K562 (cell line): ENCODE data around the gene RPS6KA4. TPM values are rescaled to one million over a fixed set of nuclear protein-coding genes. Genes with fewer than 3 reads are reported as not detected.

Experiments
- ATAC-seq: fragments of 200-7000 bp; cut with Tn5 transposase; 3 replicates; pipeline ENCODE4 v1.9.1; 2020; ENCODE audit warnings: moderate library complexity
- BruUV-seq: library from RNA; stranded (reverse); fragments of 400-500 nt; replicated peaks from 2 replicates; lab custom pipeline; 2021; lab: Mats Ljungman, UMichigan
- CTCF ChIA-PET: fragments of 300-600 bp; formaldehyde crosslinking; extraction: SDS; loops from one replicate; lab custom pipeline; 2021; ENCODE audit warnings: low intra/inter-chr PET ratio; lab: Yijun Ruan, JAX
- POLR2A ChIA-PET: fragments of 300-600, 350-650 bp; sonication (Branson Sonifier 250); formaldehyde crosslinking; extraction: SDS; loops from one replicate; lab custom pipeline; 2021; ENCODE audit warnings: antibody characterized with exemption, inconsistent platforms; lab: Yijun Ruan, JAX
- DNase-seq, 4 experiments: peaks; one replicate each; pipeline versions ENCODE4 v3.0.0 to v3.0.0-alpha.2; 2011 to 2018; ENCODE audit warnings: low spot score in 3 of 4, mixed read lengths in 3 of 4; ENCODE audit errors: extremely low read depth in 1 of 4
- FAIRE-seq: peaks from 2 replicates; lab custom pipeline; 2011; peaks lifted over from hg19 to GRCh38; lab: Jason Lieb, UNC
- H2AFZ ChIP-seq: 2 replicates; pipeline ENCODE4 v1.6.0; 2011; ENCODE audit warnings: low read depth, low read length, control low read depth, inconsistent platforms
- H3K27ac ChIP-seq: fragments of 200-600 bp; 3 replicates; pipeline ENCODE4 v1.8.0; 2011; ENCODE audit warnings: low read depth, mild to moderate bottlenecking, control low read depth, inconsistent platforms, low read length, moderate library complexity, mixed read lengths; ENCODE audit errors: extremely low read depth
- H3K27me3 ChIP-seq, 2 experiments: fragments of 300-600 bp in 1 of 2; 2 replicates in 1 of 2; 3 replicates in 1 of 2; pipeline versions ENCODE4 v1.6.0 to v1.8.0; 2011; ENCODE audit warnings: inconsistent platforms in 2 of 2, low read length in 2 of 2, mild to moderate bottlenecking in 1 of 2, mixed read lengths in 1 of 2, moderate library complexity in 1 of 2; ENCODE audit not compliant: control insufficient read depth in 2 of 2, insufficient read depth in 2 of 2
- H3K36me3 ChIP-seq: fragments of 300-600 bp; 3 replicates; pipeline ENCODE4 v1.8.0; 2011; ENCODE audit warnings: mild to moderate bottlenecking, low read length, inconsistent platforms; ENCODE audit not compliant: control insufficient read depth, insufficient read depth
- H3K4me1 ChIP-seq, 2 experiments: fragments of 200-600 bp in 1 of 2; replicated peaks in 1 of 2; 2 replicates in 1 of 2; 3 replicates in 1 of 2; pipeline versions ENCODE4 v1.5.1 to v1.8.0; 2011; ENCODE audit warnings: inconsistent platforms in 2 of 2, low read length in 2 of 2, mild to moderate bottlenecking in 1 of 2, mixed read lengths in 1 of 2, moderate library complexity in 1 of 2; ENCODE audit not compliant: control insufficient read depth in 2 of 2, insufficient read depth in 2 of 2
- H3K4me2 ChIP-seq: 2 replicates; pipeline ENCODE4 v1.6.1; 2011; ENCODE audit warnings: low read length, control low read depth, inconsistent platforms, mixed read lengths; ENCODE audit not compliant: insufficient read depth
- H3K4me3 ChIP-seq: fragments of 200-600 bp; sonication (generic), shearing (Covaris generic); 2 replicates; pipeline ENCODE4 v1.5.1; 2016; ENCODE audit warnings: control low read depth, inconsistent platforms
- H3K79me2 ChIP-seq: fragments of 200-600 bp; 3 replicates; pipeline ENCODE4 v1.8.0; 2011; ENCODE audit warnings: low read length, inconsistent platforms; ENCODE audit not compliant: control insufficient read depth, insufficient read depth
- H3K9ac ChIP-seq, 2 experiments: 2 replicates each; pipeline versions ENCODE4 v1.6.0 to v1.6.1; 2011; ENCODE audit warnings: low read depth in 2 of 2, low read length in 2 of 2, control low read depth in 1 of 2, inconsistent platforms in 1 of 2, mild to moderate bottlenecking in 1 of 2, mixed read lengths in 1 of 2; ENCODE audit not compliant: insufficient read depth in 1 of 2
- H3K9me1 ChIP-seq: one replicate; pipeline ENCODE4 v1.6.0; 2011; ENCODE audit warnings: inconsistent platforms, mild to moderate bottlenecking, low read length, moderate library complexity; ENCODE audit not compliant: control insufficient read depth, insufficient read depth
- H3K9me3 ChIP-seq: replicated peaks from 2 replicates; pipeline ENCODE4 v1.5.1; 2011; ENCODE audit warnings: low read depth, low read length, inconsistent platforms; ENCODE audit not compliant: control insufficient read depth, insufficient read depth
- H4K20me1 ChIP-seq: replicated peaks from 2 replicates; pipeline ENCODE4 v1.6.1; 2011; ENCODE audit warnings: low read length, inconsistent platforms, mixed read lengths; ENCODE audit not compliant: control insufficient read depth, insufficient read depth
- BRD9 ChIP-seq: fragments of 450-650 bp; IDR thresholded peaks from 2 replicates; pipeline ENCODE4 v1.6.1; 2018; ENCODE audit warnings: low read depth; ENCODE audit not compliant: partially characterized antibody
- ETV1 ChIP-seq: fragments of 450-650 bp; conservative IDR thresholded peaks from 2 replicates; pipeline ENCODE4 v1.6.1; 2016; ENCODE audit warnings: missing genetic modification characterization, control low read depth, low read depth, missing compliant biosample characterization
- FOSL1 ChIP-seq: fragments of 200-800 bp; sonication (Bioruptor generic); conservative IDR thresholded peaks from 2 replicates; pipeline ENCODE4 v1.6.1; 2016; ENCODE audit warnings: missing genetic modification characterization, missing compliant biosample characterization
- RBM17 ChIP-seq: fragments of 200-400 bp; formaldehyde crosslinking; IDR thresholded peaks from 2 replicates; pipeline ENCODE4 v1.6.1; 2017; ENCODE audit warnings: low read depth, mild to moderate bottlenecking, low read length, borderline replicate concordance
- ZNF3 ChIP-seq: fragments of 250-450 bp; sonication (Bioruptor Pico); IDR thresholded peaks from 2 replicates; pipeline ENCODE4 v1.5.0; 2021; ENCODE audit warnings: mild to moderate bottlenecking, moderate library complexity
- WGBS: fragments of 100-300 bp; shearing (Covaris generic); methylation state at CpG from one replicate; pipeline ENCODE4 v1.1.6; 2016; ENCODE audit warnings: low coverage, mixed read lengths; ENCODE audit not compliant: insufficient coverage; ENCODE audit errors: missing lambda C conversion rate; 5-methylcytosine and 5-hydroxymethylcytosine counted together
- in situ Hi-C: fragments of 300-500 bp; cut with MboI; formaldehyde crosslinking; loops from 4 replicates; pipeline ENCODE4 v1.15.0; 2018; ENCODE audit warnings: inconsistent platforms, mixed read lengths
- intact Hi-C: fragments of 100-400 bp; cut with micrococcal nuclease; formaldehyde crosslinking; loops from 2 replicates; pipeline ENCODE4 v1.14.2; 2022
- polyA plus RNA-seq, 8 experiments: library from polyadenylated mRNA; depleted of rRNA in 4 of 8; stranded (reverse) in 5 of 8; unstranded in 3 of 8; fragments of >200 nt; fragmentation: Nextera tagmentation in 2 of 8; fragmentation: Illumina TruSeq in 1 of 8; extraction: Ambion mirVana in 2 of 8; extraction: Trizol in 1 of 8; gene quantifications; 2 replicates each; pipeline versions ENCODE4 v1.2.1 to v1.2.3, GENCODE V29; 2011 to 2014; ENCODE audit warnings: inconsistent platforms in 1 of 8, missing spikeins in 1 of 8
- total RNA-seq, 7 experiments: library from RNA; depleted of rRNA in 6 of 7; stranded (reverse); fragments of >200 nt in 6 of 7; fragmentation: Illumina TruSeq in 2 of 7; extraction: Trizol in 2 of 7; gene quantifications; 2 replicates each; pipeline versions ENCODE4 v1.2.1 to v1.2.3, GENCODE V29; 2011 to 2021; ENCODE audit warnings: low replicate concordance in 1 of 7
- TF ChIP-seq, protein P1 (sequence below): fragments of 250-450 bp; sonication (Bioruptor Pico); IDR thresholded peaks from 2 replicates; pipeline ENCODE4 v1.4.0; 2020; ENCODE audit warnings: borderline replicate concordance
- TF ChIP-seq, protein P2 (sequence below): fragments of 450-650 bp; formaldehyde crosslinking; IDR thresholded peaks from 2 replicates; pipeline ENCODE4 v1.4.0; 2020; ENCODE audit warnings: mild to moderate bottlenecking

The RPS6KA4 gene
- total and polyA plus RNA-seq, 9 of the 15 experiments (the other 6 are each of a cell fraction or from before 2014, with no cell fraction given), result 0.15 to 23.8 (median 9.8) TPM

DNA sequence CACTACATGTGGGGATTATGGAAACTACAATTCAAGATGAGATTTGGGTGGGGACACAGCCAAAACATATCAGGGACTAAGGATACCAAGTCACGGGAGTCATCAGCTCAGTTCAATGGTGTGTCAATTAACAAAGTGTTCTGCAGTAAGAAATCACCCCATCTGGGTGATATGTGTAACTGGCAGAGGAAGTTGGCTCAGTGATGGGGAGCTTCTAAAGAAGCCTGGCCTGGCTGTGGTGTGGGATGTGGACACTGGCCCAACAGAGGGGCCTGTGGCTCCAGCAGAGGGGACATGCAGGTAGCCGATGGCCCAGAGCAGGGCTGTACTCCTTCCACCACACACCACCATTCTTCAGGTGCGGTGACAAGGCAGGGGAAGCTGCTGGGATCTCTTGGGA is 31.6 kb downstream of the RPS6KA4 start:
- TF ChIP-seq ETV1 (tag) (no peak), FOSL1 (tag) (no peak), BRD9 (no peak), ZNF3 (CRISPR knock-in tag) (no peak), RBM17 (no peak)
- TF ChIP-seq, protein P1, sequence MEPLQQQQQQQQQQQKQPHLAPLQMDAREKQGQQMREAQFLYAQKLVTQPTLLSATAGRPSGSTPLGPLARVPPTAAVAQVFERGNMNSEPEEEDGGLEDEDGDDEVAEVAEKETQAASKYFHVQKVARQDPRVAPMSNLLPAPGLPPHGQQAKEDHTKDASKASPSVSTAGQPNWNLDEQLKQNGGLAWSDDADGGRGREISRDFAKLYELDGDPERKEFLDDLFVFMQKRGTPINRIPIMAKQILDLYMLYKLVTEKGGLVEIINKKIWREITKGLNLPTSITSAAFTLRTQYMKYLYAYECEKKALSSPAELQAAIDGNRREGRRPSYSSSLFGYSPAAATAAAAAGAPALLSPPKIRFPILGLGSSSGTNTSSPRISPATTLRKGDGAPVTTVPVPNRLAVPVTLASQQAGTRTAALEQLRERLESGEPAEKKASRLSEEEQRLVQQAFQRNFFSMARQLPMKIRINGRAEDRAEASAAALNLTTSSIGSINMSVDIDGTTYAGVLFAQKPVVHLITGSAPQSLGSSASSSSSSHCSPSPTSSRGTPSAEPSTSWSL (CRISPR knock-in tag), result no peak
- TF ChIP-seq, protein P2, sequence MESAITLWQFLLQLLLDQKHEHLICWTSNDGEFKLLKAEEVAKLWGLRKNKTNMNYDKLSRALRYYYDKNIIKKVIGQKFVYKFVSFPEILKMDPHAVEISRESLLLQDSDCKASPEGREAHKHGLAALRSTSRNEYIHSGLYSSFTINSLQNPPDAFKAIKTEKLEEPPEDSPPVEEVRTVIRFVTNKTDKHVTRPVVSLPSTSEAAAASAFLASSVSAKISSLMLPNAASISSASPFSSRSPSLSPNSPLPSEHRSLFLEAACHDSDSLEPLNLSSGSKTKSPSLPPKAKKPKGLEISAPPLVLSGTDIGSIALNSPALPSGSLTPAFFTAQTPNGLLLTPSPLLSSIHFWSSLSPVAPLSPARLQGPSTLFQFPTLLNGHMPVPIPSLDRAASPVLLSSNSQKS (CRISPR knock-in tag), result no peak
- intact Hi-C loops (no loop called here), in situ Hi-C loops (no loop called here)
- FAIRE-seq (no peak), DNase-seq (no peak), ATAC-seq (no peak)
- Histone ChIP-seq H3K9me1 (no peaks in the 10 kb centered on the region), H4K20me1 (0 out of 2 replicates have a peak, but pooled peaks cover 6% of the 10 kb centered on the region), H3K4me2 (no peak overlapping the region), H3K27me3 (peaks cover 39 to 70% of the 10 kb centered on the region in 2 experiments), H3K9ac (no peak overlapping the region), H3K9me3 (no peaks in the 10 kb centered on the region), H3K36me3 (no peaks in the 10 kb centered on the region), H3K27ac (no peak overlapping the region), H2AFZ (no peak overlapping the region), H3K4me1 (peaks cover 0 to 5% of the 10 kb centered on the region in 2 experiments; a peak in 3 of 5 replicates), H3K4me3 (no peak overlapping the region), H3K79me2 (no peaks in the 10 kb centered on the region)
- WGBS, result 0% methylated on average over 3 of the region's 3 CpGs
- CTCF ChIA-PET, result no interaction called here
- POLR2A ChIA-PET, result no interaction called here
- no TSS peak for BruUV-seq
